KOPT-K1 (cell line): ENCODE results near the gene AOC3.
"Not testable (repeated sequence)": the region's sequence is repeated elsewhere in the genome, so short reads cannot be mapped to it uniquely, and the experiment has no call there.

Experiments used
- H3K27ac ChIP-seq: fragments of 200-600 bp; sonication (generic); 2 replicates; pipeline ENCODE4 v1.5.1; 2016; ENCODE audit warnings: antibody characterized with exemption, mild to moderate bottlenecking, low read depth, low read length; ENCODE audit not compliant: poor library complexity, severe bottlenecking
- H3K36me3 ChIP-seq: fragments of 200-600 bp; sonication (generic); 2 replicates; pipeline ENCODE4 v1.5.1; 2017; ENCODE audit warnings: antibody characterized with exemption, mild to moderate bottlenecking, low read length, moderate library complexity; ENCODE audit not compliant: insufficient read depth
- H3K9me3 ChIP-seq: fragments of 200-600 bp; sonication (generic); 2 replicates; pipeline ENCODE4 v1.5.1; 2017; ENCODE audit warnings: antibody characterized with exemption, low read length, mild to moderate bottlenecking; ENCODE audit not compliant: insufficient read depth, poor library complexity, severe bottlenecking

The AOC3 gene

GRCh38 chr17:42889809-42890208 is 38.8 kb downstream of the AOC3 start:
- no peaks in the 10 kb centered on the region for H3K9me3 ChIP-seq
- H3K36me3 ChIP-seq: no peaks in the 10 kb centered on the region
- H3K27ac ChIP-seq: no peak overlapping the region

- no peaks in the 10 kb centered on the region for H3K36me3 ChIP-seq
- no peaks in the 10 kb centered on the region for H3K9me3 ChIP-seq
- H3K27ac ChIP-seq: no peak overlapping the region
These were observed 40.6 kb downstream of the AOC3 start for GRCh38 chr17:42891539-42892152.

GRCh38 chr17:42893359-42893758 is 42.4 kb downstream of the AOC3 start:
- Histone ChIP-seq H3K27ac (no peak overlapping the region), H3K9me3 (no peaks in the 10 kb centered on the region), H3K36me3 (no peaks in the 10 kb centered on the region)

- Histone ChIP-seq H3K36me3 (no peaks in the 10 kb centered on the region), H3K27ac (no peak overlapping the region), H3K9me3 (no peaks in the 10 kb centered on the region)
These were observed 43.5 kb downstream of the AOC3 start for GRCh38 chr17:42894283-42895184.

- H3K9me3 ChIP-seq: no peaks in the 10 kb centered on the region
- no peaks in the 10 kb centered on the region for H3K36me3 ChIP-seq
- no peak overlapping the region for H3K27ac ChIP-seq
These were observed 44.2 kb downstream of the AOC3 start for GRCh38 chr17:42895185-42895555.

- no peak overlapping the region for H3K27ac ChIP-seq
- no peaks in the 10 kb centered on the region for H3K9me3 ChIP-seq
- H3K36me3 ChIP-seq: no peaks in the 10 kb centered on the region
These were observed 47.3 kb downstream of the AOC3 start for GRCh38 chr17:42898147-42898811.

GRCh38 chr17:42899981-42900380 is 49.0 kb downstream of the AOC3 start:
- H3K27ac ChIP-seq, H3K9me3 ChIP-seq, H3K36me3 ChIP-seq: not testable (repeated sequence)

GRCh38 chr17:42900460-42901331 is 49.7 kb downstream of the AOC3 start, which contains the start of gene G6PC1:
Gene G6PC1, plus strand, starts transcription at chr17:42900799. Its CDS starts 78 bp downstream, at chr17:42900877.
- H3K27ac ChIP-seq: no peak within 1 kb of the TSS
- no peaks in the 10 kb centered on the region for H3K36me3 ChIP-seq
- H3K9me3 ChIP-seq: no peaks in the 10 kb centered on the region

- Histone ChIP-seq H3K36me3 (no peaks in the 10 kb centered on the region), H3K27ac (no peak overlapping the region), H3K9me3 (no peaks in the 10 kb centered on the region)
These were observed 50.7 kb downstream of the AOC3 start for GRCh38 chr17:42901535-42902229.

- no peaks in the 10 kb centered on the region for H3K9me3 ChIP-seq
- H3K36me3 ChIP-seq: no peaks in the 10 kb centered on the region
- H3K27ac ChIP-seq: no peak overlapping the region
These were observed 53.1 kb downstream of the AOC3 start for GRCh38 chr17:42904110-42904469.

- Histone ChIP-seq H3K36me3 (no peaks in the 10 kb centered on the region), H3K27ac (no peak overlapping the region), H3K9me3 (no peaks in the 10 kb centered on the region)
These were observed 55.9 kb downstream of the AOC3 start for GRCh38 chr17:42906772-42907446.
